Endometrial microvascular endothelial cells (primary cell): ENCODE data around the gene DSP. TPM values are rescaled to one million over a fixed set of nuclear protein-coding genes. Genes with fewer than 3 reads are reported as not detected.

Experiments used
- in situ Hi-C: cut with HindIII; loops from 2 replicates; pipeline ENCODE4 v1.10.0; 2017; ENCODE audit warnings: low sequenced_read_pairs, low pct_unique_long_range_greater_than_20kb; ENCODE audit errors: inconsistent ontology term
- total RNA-seq: library from RNA; depleted of rRNA; stranded (reverse); fragments of >200 nt; gene quantifications from one replicate; pipeline ENCODE4 v1.2.3, GENCODE V29; 2015; ENCODE audit errors: inconsistent ontology term

The DSP gene
- 1.2 TPM for total RNA-seq

- in situ Hi-C loops, result no loop called here
Measured at GRCh38 chr6:7541175-7542064, at the start of gene DSP. TSS of gene DSP (plus strand) at chr6:7541671. CDS start at chr6:7541916, 245 bp downstream.

GRCh38 chr6:7493866-7494265, 47.6 kb upstream of the DSP start:
- in situ Hi-C loops, result no loop called here

- in situ Hi-C loops, result no loop called here
Measured at GRCh38 chr6:7494638-7495037, 46.8 kb upstream of the DSP start.

GRCh38 chr6:7496266-7496875, 45.1 kb upstream of the DSP start:
- in situ Hi-C loops, result no loop called here

GRCh38 chr6:7500752-7501282, 40.7 kb upstream of the DSP start:
- in situ Hi-C loops, result no loop called here

GRCh38 chr6:7502743-7503142, 38.7 kb upstream of the DSP start:
- in situ Hi-C loops, result no loop called here

GRCh38 chr6:7504041-7504440, 37.4 kb upstream of the DSP start:
- in situ Hi-C loops, result no loop called here

GRCh38 chr6:7505189-7505699, 36.2 kb upstream of the DSP start:
- in situ Hi-C loops, result no loop called here

GRCh38 chr6:7507600-7507999, 33.9 kb upstream of the DSP start:
- in situ Hi-C loops, result no loop called here

GRCh38 chr6:7512320-7512719, 29.2 kb upstream of the DSP start:
- in situ Hi-C loops, result no loop called here

GRCh38 chr6:7513529-7513928, 27.9 kb upstream of the DSP start:
- in situ Hi-C loops, result no loop called here

GRCh38 chr6:7515363-7515762, 26.1 kb upstream of the DSP start:
- in situ Hi-C loops, result no loop called here

- in situ Hi-C loops, result no loop called here
Measured at GRCh38 chr6:7518877-7519276, 22.6 kb upstream of the DSP start.

- in situ Hi-C loops, result no loop called here
Measured at GRCh38 chr6:7522873-7523272, 18.6 kb upstream of the DSP start.

GRCh38 chr6:7523922-7524321, 17.5 kb upstream of the DSP start:
- in situ Hi-C loops, result no loop called here

- in situ Hi-C loops, result no loop called here
Measured at GRCh38 chr6:7526755-7527154, 14.7 kb upstream of the DSP start.

GRCh38 chr6:7528565-7528964, 12.9 kb upstream of the DSP start:
- in situ Hi-C loops, result no loop called here

- in situ Hi-C loops, result no loop called here
Measured at GRCh38 chr6:7529141-7529540, 12.3 kb upstream of the DSP start.

- in situ Hi-C loops, result no loop called here
Measured at GRCh38 chr6:7532232-7532631, 9.2 kb upstream of the DSP start.

GRCh38 chr6:7532821-7533220, 8.7 kb upstream of the DSP start:
- in situ Hi-C loops, result no loop called here
